MCF 10A (cell line): ENCODE measurements around the gene CHRND. TPM values are rescaled to one million over a fixed set of nuclear protein-coding genes. Genes with fewer than 3 reads are reported as not detected.

Source experiments
- Bru-seq: library from RNA; stranded (reverse); fragments of 400-500 nt; gene quantifications from one replicate; lab custom pipeline; 2021; lab: Mats Ljungman, UMichigan
- BruChase-seq, 2 experiments: library from RNA; stranded (reverse); fragments of 400-500 nt; gene quantifications; one replicate each; lab custom pipeline; 2021; lab: Mats Ljungman, UMichigan
- BruUV-seq: library from RNA; stranded (reverse); fragments of 400-500 nt; replicated peaks from 2 replicates; lab custom pipeline; 2021; lab: Mats Ljungman, UMichigan
- CTCF ChIA-PET: fragments of 300-600 bp; sonication (Branson Sonifier 250); formaldehyde crosslinking; extraction: SDS; loops from one replicate; lab custom pipeline; 2021; ENCODE audit warnings: antibody characterized with exemption, inconsistent platforms; lab: Yijun Ruan, JAX
- POLR2A ChIA-PET: fragments of 300-600, 350-650 bp; sonication (Branson Sonifier 250); formaldehyde crosslinking; extraction: SDS; loops from one replicate; lab custom pipeline; 2020; ENCODE audit warnings: antibody characterized with exemption, inconsistent platforms; lab: Yijun Ruan, JAX
- DNase-seq: peaks from one replicate; pipeline ENCODE4 v3.0.0-alpha.2; 2018; ENCODE audit not compliant: unreplicated experiment
- H3K27ac Mint-ChIP-seq: one replicate; pipeline ENCODE4 v1.8.0; 2022; ENCODE audit warnings: mild to moderate bottlenecking, low read depth, mixed read lengths; ENCODE audit not compliant: unreplicated experiment
- H3K27me3 Mint-ChIP-seq: one replicate; pipeline ENCODE4 v1.8.0; 2022; ENCODE audit warnings: mixed read lengths; ENCODE audit not compliant: insufficient read depth, unreplicated experiment
- H3K36me3 Mint-ChIP-seq: one replicate; pipeline ENCODE4 v1.8.0; 2022; ENCODE audit warnings: mild to moderate bottlenecking, moderate library complexity, mixed read lengths; ENCODE audit not compliant: insufficient read depth, unreplicated experiment
- H3K4me1 Mint-ChIP-seq: one replicate; pipeline ENCODE4 v1.8.0; 2022; ENCODE audit warnings: mixed read lengths; ENCODE audit not compliant: insufficient read depth, unreplicated experiment
- H3K4me3 Mint-ChIP-seq: one replicate; pipeline ENCODE4 v1.8.0; 2022; ENCODE audit warnings: mild to moderate bottlenecking, moderate library complexity, mixed read lengths; ENCODE audit not compliant: unreplicated experiment
- H3K9me3 Mint-ChIP-seq: one replicate; pipeline ENCODE4 v1.8.0; 2022; ENCODE audit warnings: mixed read lengths; ENCODE audit not compliant: unreplicated experiment
- intact Hi-C: fragments of 100-400 bp; cut with micrococcal nuclease; formaldehyde crosslinking; loops from 2 replicates; pipeline ENCODE4 v1.14.1; 2022
- long read RNA-seq: library from polyadenylated mRNA; stranded (forward); transcript quantifications from one replicate; pipeline ENCODE4 v2.0.0, GENCODE V29; 2022
- total RNA-seq: library from RNA; stranded (reverse); gene quantifications from 2 replicates; pipeline ENCODE4 v1.2.3, GENCODE V29; 2022
- TF ChIP-seq, protein P1 (sequence below): fragments of 200-600 bp; IDR thresholded peaks from one replicate; pipeline ENCODE4 v1.8.0; 2022; ENCODE audit warnings: antibody characterized with exemption, mild to moderate bottlenecking; ENCODE audit not compliant: unreplicated experiment

CHRND gene
- not detected in 2 replicates for total RNA-seq
- not detected for Bru-seq, nascent RNA
- not detected for BruChase-seq, experiment 1, labeled RNA remaining after a 6-hour chase
- BruChase-seq, experiment 2, labeled RNA remaining after a 2-hour chase = not detected
- long read RNA-seq = 0 reads

GRCh38 chr2:232525791-232526371 lies at the start of gene CHRND:
TSS of gene CHRND (plus strand) at chr2:232526160. CDS start at chr2:232526216, 56 bp downstream.
- DNase-seq = no peak
- BruUV-seq = no TSS peak
- Mint-ChIP-seq H3K9me3 (no peaks in the 10 kb centered on the region), H3K27me3 (peaks cover 11% of the 10 kb centered on the region), H3K4me3 (no peak within 1 kb of the TSS), H3K27ac (no peak within 1 kb of the TSS), H3K4me1 (peaks cover 5% of the 10 kb centered on the region), H3K36me3 (no peaks in the 10 kb centered on the region)
- ChIA-PET POLR2A (no interaction called here), CTCF (no interaction called here)
- intact Hi-C loops = no loop called here
- TF ChIP-seq, protein P1, sequence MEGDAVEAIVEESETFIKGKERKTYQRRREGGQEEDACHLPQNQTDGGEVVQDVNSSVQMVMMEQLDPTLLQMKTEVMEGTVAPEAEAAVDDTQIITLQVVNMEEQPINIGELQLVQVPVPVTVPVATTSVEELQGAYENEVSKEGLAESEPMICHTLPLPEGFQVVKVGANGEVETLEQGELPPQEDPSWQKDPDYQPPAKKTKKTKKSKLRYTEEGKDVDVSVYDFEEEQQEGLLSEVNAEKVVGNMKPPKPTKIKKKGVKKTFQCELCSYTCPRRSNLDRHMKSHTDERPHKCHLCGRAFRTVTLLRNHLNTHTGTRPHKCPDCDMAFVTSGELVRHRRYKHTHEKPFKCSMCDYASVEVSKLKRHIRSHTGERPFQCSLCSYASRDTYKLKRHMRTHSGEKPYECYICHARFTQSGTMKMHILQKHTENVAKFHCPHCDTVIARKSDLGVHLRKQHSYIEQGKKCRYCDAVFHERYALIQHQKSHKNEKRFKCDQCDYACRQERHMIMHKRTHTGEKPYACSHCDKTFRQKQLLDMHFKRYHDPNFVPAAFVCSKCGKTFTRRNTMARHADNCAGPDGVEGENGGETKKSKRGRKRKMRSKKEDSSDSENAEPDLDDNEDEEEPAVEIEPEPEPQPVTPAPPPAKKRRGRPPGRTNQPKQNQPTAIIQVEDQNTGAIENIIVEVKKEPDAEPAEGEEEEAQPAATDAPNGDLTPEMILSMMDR = no peak

DNA sequence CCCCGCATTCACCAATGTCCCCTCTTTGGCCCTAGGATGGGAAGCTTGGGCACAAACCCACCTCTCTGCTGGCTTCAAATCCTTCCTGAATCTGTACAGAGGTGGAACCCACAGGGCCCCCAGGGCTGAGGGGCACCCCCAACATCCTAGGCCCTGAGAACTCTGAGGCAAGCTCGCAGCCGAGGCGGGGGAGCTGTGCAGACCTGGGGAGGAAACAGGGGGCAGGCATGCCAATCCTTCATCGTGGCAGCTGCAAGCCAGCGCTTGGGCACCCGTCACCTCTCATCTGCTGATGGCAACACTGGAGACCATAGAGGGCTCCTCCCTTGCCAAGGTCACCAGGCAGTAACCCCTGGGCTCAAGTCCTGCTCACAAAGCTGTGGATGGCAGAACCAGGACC lies 49.2 kb upstream of the CHRND start:
- TF ChIP-seq, protein P1 = no peak
- Mint-ChIP-seq H3K27me3 (peaks cover 59% of the 10 kb centered on the region), H3K27ac (no peak overlapping the region), H3K4me1 (no peaks in the 10 kb centered on the region), H3K9me3 (peaks cover 10% of the 10 kb centered on the region), H3K36me3 (peaks cover 6% of the 10 kb centered on the region), H3K4me3 (no peak overlapping the region)
- no peak for DNase-seq
- intact Hi-C loops = no loop called here
- BruUV-seq = no TSS peak
- CTCF ChIA-PET = interaction anchor here (1.1 kb wide), 1 partner anchor 150 kb away, joined by 4 read pairs; no protein-coding TSS in a partner anchor
- POLR2A ChIA-PET = interaction anchor here (1.6 kb wide), 1 partner anchor 10 kb away, joined by 4 read pairs; no protein-coding TSS in a partner anchor

DNA sequence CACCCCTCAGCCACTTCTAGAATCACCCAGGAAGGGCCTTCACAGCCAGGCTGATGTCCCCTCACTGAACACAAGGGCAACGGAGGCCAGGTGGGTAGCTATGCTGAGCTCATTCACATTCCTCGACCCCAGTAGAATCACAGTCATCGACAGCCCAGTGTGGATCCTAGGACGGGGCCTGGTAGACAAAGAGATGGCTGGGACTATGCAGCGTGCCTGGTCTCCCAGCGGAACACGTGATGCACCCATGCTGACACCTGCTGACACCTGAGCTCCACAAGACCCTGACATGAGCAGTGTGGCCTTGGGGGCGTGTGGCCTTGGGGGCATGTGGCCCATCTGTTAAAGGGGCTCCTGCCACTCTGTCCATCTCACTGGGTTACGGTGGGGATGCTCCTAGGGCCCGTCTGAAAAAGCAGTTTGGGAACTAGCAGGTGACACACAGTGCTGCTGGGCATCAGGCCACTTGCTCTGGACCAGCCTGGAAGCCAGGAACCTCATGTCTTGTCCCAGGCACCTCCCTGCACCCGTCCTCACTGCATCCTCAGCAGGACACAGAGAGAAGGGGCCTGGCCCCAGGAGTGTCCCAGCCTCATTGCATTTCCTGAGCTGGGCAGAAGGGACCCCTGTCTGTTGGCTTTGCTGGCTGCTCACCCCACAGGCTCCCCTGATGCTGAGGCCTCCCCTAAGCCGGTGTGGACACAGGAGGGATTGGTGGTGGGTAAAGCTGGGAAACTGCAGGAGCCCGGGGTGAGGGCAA lies 48.0 kb upstream of the CHRND start:
- Mint-ChIP-seq H3K9me3 (no peaks in the 10 kb centered on the region), H3K27me3 (peaks cover 48% of the 10 kb centered on the region), H3K4me1 (no peaks in the 10 kb centered on the region), H3K4me3 (no peak overlapping the region), H3K36me3 (no peaks in the 10 kb centered on the region), H3K27ac (no peak overlapping the region)
- TF ChIP-seq, protein P1 = no peak
- intact Hi-C loops = no loop called here
- ChIA-PET POLR2A (interaction anchor here (1.6 kb wide), 1 partner anchor 11 kb away, joined by 4 read pairs; no protein-coding TSS in a partner anchor), CTCF (no interaction called here)
- DNase-seq = no peak
- BruUV-seq = no TSS peak
